ENCODE results near the gene GIGYF2. TPM values are rescaled to one million over a fixed set of nuclear protein-coding genes. Genes with fewer than 3 reads are reported as not detected.

Gene GIGYF2
- total RNA-seq, 1 donor from 2014 or later, result 61.1 TPM

GRCh38 chr2:232873292-232873908, 176.3 kb downstream of the GIGYF2 start:
- H3K4me1 Mint-ChIP-seq (ENCODE audit: unreplicated experiment), result peaks cover 17% of the 10 kb centered on the region
- H3K36me3 Mint-ChIP-seq (ENCODE audit: low read depth, unreplicated experiment), result peaks cover 8% of the 10 kb centered on the region
- no peaks in the 10 kb centered on the region for H3K9me3 Mint-ChIP-seq (ENCODE audit: unreplicated experiment)
- peaks cover 26% of the 10 kb centered on the region for H3K27me3 Mint-ChIP-seq (ENCODE audit: unreplicated experiment)
- DNase-seq (ENCODE audit: low spot score), result no peak
- no peak overlapping the region for H3K27ac Mint-ChIP-seq (ENCODE audit: unreplicated experiment)
- H3K4me3 Mint-ChIP-seq (ENCODE audit: unreplicated experiment), result no peak overlapping the region
- TF ChIP-seq CTCF (IDR thresholded peaks at IDR 0.05; ENCODE audit: unreplicated experiment), result no peak

- DNase-seq (ENCODE audit: low spot score), result no peak
- peaks cover 17% of the 10 kb centered on the region for H3K4me1 Mint-ChIP-seq (ENCODE audit: unreplicated experiment)
- peaks cover 24% of the 10 kb centered on the region for H3K27me3 Mint-ChIP-seq (ENCODE audit: unreplicated experiment)
- TF ChIP-seq CTCF (IDR thresholded peaks at IDR 0.05; ENCODE audit: unreplicated experiment), result no peak
- H3K27ac Mint-ChIP-seq (ENCODE audit: unreplicated experiment), result no peak overlapping the region
- H3K36me3 Mint-ChIP-seq (ENCODE audit: low read depth, unreplicated experiment), result peaks cover 8% of the 10 kb centered on the region
- H3K4me3 Mint-ChIP-seq (ENCODE audit: unreplicated experiment), result peak overlapping the region; percentile 27
- H3K9me3 Mint-ChIP-seq (ENCODE audit: unreplicated experiment), result no peaks in the 10 kb centered on the region
These were observed 176.9 kb downstream of the GIGYF2 start for GRCh38 chr2:232873909-232874641.

- Mint-ChIP-seq H3K27me3 (ENCODE audit: unreplicated experiment) (peaks cover 22% of the 10 kb centered on the region), H3K4me1 (ENCODE audit: unreplicated experiment) (peaks cover 10% of the 10 kb centered on the region), H3K9me3 (ENCODE audit: unreplicated experiment) (no peaks in the 10 kb centered on the region), H3K4me3 (ENCODE audit: unreplicated experiment) (peak overlapping the region; percentile 69), H3K27ac (ENCODE audit: unreplicated experiment) (no peak overlapping the region), H3K36me3 (ENCODE audit: low read depth, unreplicated experiment) (peaks cover 8% of the 10 kb centered on the region)
- TF ChIP-seq CTCF (IDR thresholded peaks at IDR 0.05; ENCODE audit: unreplicated experiment), result no peak
- DNase-seq (ENCODE audit: low spot score), result no peak
These were observed 177.6 kb downstream of the GIGYF2 start for GRCh38 chr2:232874677-232875223.

- Mint-ChIP-seq H3K27me3 (ENCODE audit: unreplicated experiment) (peaks cover 22% of the 10 kb centered on the region), H3K27ac (ENCODE audit: unreplicated experiment) (no peak overlapping the region), H3K9me3 (ENCODE audit: unreplicated experiment) (no peaks in the 10 kb centered on the region), H3K36me3 (ENCODE audit: low read depth, unreplicated experiment) (peaks cover 8% of the 10 kb centered on the region), H3K4me1 (ENCODE audit: unreplicated experiment) (peaks cover 9% of the 10 kb centered on the region), H3K4me3 (ENCODE audit: unreplicated experiment) (peak overlapping the region; percentile 69)
- peak; percentile 37 for DNase-seq (ENCODE audit: low spot score)
- no peak for TF ChIP-seq CTCF (IDR thresholded peaks at IDR 0.05; ENCODE audit: unreplicated experiment)
These were observed 178.4 kb downstream of the GIGYF2 start for GRCh38 chr2:232875256-232876121.
